Breast epithelium (tissue), 4 donors: ENCODE results near the gene CPEB3. TPM values are rescaled to one million over a fixed set of nuclear protein-coding genes. Genes with fewer than 3 reads are reported as not detected.
"Not testable (repeated sequence)": the region's sequence is repeated elsewhere in the genome, so short reads cannot be mapped to it uniquely, and the experiment has no call there.

Experiments used
- DNase-seq, 2 donors: peaks; one replicate each; pipeline ENCODE4 v3.0.0-alpha.2; 2019; ENCODE audit warnings: low spot score in 2 of 2
- H3K27ac ChIP-seq, 2 donors: fragments of 200-600 bp; sonication (generic) in 1 of 2; one replicate each; pipeline ENCODE4 v1.5.1; 2016 to 2019; ENCODE audit warnings: mild to moderate bottlenecking in 1 of 2
- H3K27me3 ChIP-seq, 2 donors: fragments of 200-600 bp; sonication (generic) in 1 of 2; one replicate each; pipeline versions ENCODE4 v1.5.1 to v1.6.0; 2017 to 2019; ENCODE audit warnings: control low read depth in 1 of 2, mild to moderate bottlenecking in 1 of 2
- H3K36me3 ChIP-seq: fragments of 200-600 bp; one replicate; pipeline ENCODE4 v1.5.1; 2019
- H3K4me1 ChIP-seq, 2 donors: fragments of 200-600 bp; sonication (generic); one replicate each; pipeline ENCODE4 v1.5.1; 2016 to 2019; ENCODE audit warnings: control low read depth in 1 of 2
- H3K4me3 ChIP-seq, 3 donors: fragments of 200-600 bp; sonication (generic); 1 replicate in 2 of 3; 2 replicates in 1 of 3; pipeline ENCODE4 v1.5.1; 2016 to 2019; ENCODE audit warnings: mild to moderate bottlenecking in 3 of 3, moderate library complexity in 2 of 3
- H3K9me3 ChIP-seq, 2 donors: fragments of 200-600 bp; sonication (generic) in 1 of 2; one replicate each; pipeline ENCODE4 v1.5.1; 2016 to 2019; ENCODE audit warnings: control low read depth in 1 of 2
- POLR2A ChIP-seq: fragments of 450-650 bp; IDR thresholded peaks from one replicate; pipeline ENCODE4 v1.6.1; 2016; ENCODE audit warnings: antibody characterized with exemption, mild to moderate bottlenecking, moderate library complexity
- POLR2AphosphoS5 ChIP-seq, 3 donors: sonication (generic); formaldehyde crosslinking; IDR thresholded peaks; one replicate each; pipeline ENCODE4 v1.6.1; 2017; ENCODE audit warnings: antibody characterized with exemption in 3 of 3
- intact Hi-C: fragments of 100-400 bp; cut with DNase I; formaldehyde crosslinking; loops from one replicate; pipeline ENCODE4 v1.15.1; 2023; ENCODE audit warnings: low total_unique reads
- total RNA-seq, 3 donors: library from RNA; depleted of rRNA; stranded (reverse); fragments of >200 nt; gene quantifications; one replicate each; pipeline ENCODE4 v1.1.0, GENCODE V29; 2016
- TF ChIP-seq, protein P1 (sequence below), 3 donors: fragments of 450-650 bp; IDR thresholded peaks; one replicate each; pipeline ENCODE4 v1.5.1; 2016 to 2017; ENCODE audit warnings: antibody characterized with exemption in 3 of 3, mild to moderate bottlenecking in 3 of 3, moderate library complexity in 3 of 3

The CPEB3 gene
- total RNA-seq, 3 donors from 2014 or later = 3.8 to 12.1 (median 5.2) TPM

GRCh38 chr10:92124020-92124419 is 166.9 kb downstream of the CPEB3 start:
- TF ChIP-seq POLR2A = no peak
- no peak for TF ChIP-seq POLR2AphosphoS5 (IDR thresholded peaks at IDR 0.05)
- TF ChIP-seq, protein P1, sequence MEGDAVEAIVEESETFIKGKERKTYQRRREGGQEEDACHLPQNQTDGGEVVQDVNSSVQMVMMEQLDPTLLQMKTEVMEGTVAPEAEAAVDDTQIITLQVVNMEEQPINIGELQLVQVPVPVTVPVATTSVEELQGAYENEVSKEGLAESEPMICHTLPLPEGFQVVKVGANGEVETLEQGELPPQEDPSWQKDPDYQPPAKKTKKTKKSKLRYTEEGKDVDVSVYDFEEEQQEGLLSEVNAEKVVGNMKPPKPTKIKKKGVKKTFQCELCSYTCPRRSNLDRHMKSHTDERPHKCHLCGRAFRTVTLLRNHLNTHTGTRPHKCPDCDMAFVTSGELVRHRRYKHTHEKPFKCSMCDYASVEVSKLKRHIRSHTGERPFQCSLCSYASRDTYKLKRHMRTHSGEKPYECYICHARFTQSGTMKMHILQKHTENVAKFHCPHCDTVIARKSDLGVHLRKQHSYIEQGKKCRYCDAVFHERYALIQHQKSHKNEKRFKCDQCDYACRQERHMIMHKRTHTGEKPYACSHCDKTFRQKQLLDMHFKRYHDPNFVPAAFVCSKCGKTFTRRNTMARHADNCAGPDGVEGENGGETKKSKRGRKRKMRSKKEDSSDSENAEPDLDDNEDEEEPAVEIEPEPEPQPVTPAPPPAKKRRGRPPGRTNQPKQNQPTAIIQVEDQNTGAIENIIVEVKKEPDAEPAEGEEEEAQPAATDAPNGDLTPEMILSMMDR (IDR thresholded peaks at IDR 0.05) = no peak
- intact Hi-C loops = no loop called here
- Histone ChIP-seq H3K4me1 (peaks cover 0 to 34% of the 10 kb centered on the region in 2 donors), H3K9me3 (no peaks in the 10 kb centered on the region), H3K27ac (peak overlapping the region; percentile 87 to 88), H3K4me3 (no peak overlapping the region), H3K27me3 (no peaks in the 10 kb centered on the region), H3K36me3 (no peaks in the 10 kb centered on the region)
- no peak for DNase-seq

- peak in 1 of 3 donors; percentile 34 for TF ChIP-seq POLR2AphosphoS5 (IDR thresholded peaks at IDR 0.05)
- TF ChIP-seq, protein P1 (IDR thresholded peaks at IDR 0.05) = no peak
- Histone ChIP-seq H3K36me3 (no peaks in the 10 kb centered on the region), H3K27ac (peak overlapping the region; percentile 87 to 88), H3K4me3 (no peak overlapping the region), H3K9me3 (no peaks in the 10 kb centered on the region), H3K27me3 (no peaks in the 10 kb centered on the region), H3K4me1 (peaks cover 0 to 34% of the 10 kb centered on the region in 2 donors)
- peak; percentile 56 to 66 for DNase-seq
- intact Hi-C loops = no loop called here
Observed at GRCh38 chr10:92122941-92123450, 167.9 kb downstream of the CPEB3 start.

- no peaks in the 10 kb centered on the region for H3K9me3 ChIP-seq
- H3K4me3 ChIP-seq = no peak overlapping the region
- TF ChIP-seq POLR2AphosphoS5 (IDR thresholded peaks at IDR 0.05) (no peak), POLR2A (no peak)
- TF ChIP-seq, protein P1 (IDR thresholded peaks at IDR 0.05) = no peak
- no peaks in the 10 kb centered on the region for H3K27me3 ChIP-seq
- no peaks in the 10 kb centered on the region for H3K36me3 ChIP-seq
- intact Hi-C loops = no loop called here
- peaks cover 0 to 34% of the 10 kb centered on the region in 2 donors for H3K4me1 ChIP-seq
- H3K27ac ChIP-seq = peak overlapping the region; percentile 87 to 88
- no peak for DNase-seq
Observed at GRCh38 chr10:92121686-92122492, 169.0 kb downstream of the CPEB3 start.

GRCh38 chr10:92119340-92119739 is 171.5 kb downstream of the CPEB3 start:
- Histone ChIP-seq H3K36me3 (no peaks in the 10 kb centered on the region), H3K27me3 (no peaks in the 10 kb centered on the region), H3K4me1 (peaks cover 0 to 22% of the 10 kb centered on the region in 2 donors), H3K27ac (peak overlapping the region; percentile 17 to 64), H3K4me3 (no peak overlapping the region), H3K9me3 (no peaks in the 10 kb centered on the region)
- intact Hi-C loops = no loop called here
- TF ChIP-seq POLR2AphosphoS5 (IDR thresholded peaks at IDR 0.05) (no peak), POLR2A (no peak)
- TF ChIP-seq, protein P1 (IDR thresholded peaks at IDR 0.05) = no peak
- no peak for DNase-seq

DNA sequence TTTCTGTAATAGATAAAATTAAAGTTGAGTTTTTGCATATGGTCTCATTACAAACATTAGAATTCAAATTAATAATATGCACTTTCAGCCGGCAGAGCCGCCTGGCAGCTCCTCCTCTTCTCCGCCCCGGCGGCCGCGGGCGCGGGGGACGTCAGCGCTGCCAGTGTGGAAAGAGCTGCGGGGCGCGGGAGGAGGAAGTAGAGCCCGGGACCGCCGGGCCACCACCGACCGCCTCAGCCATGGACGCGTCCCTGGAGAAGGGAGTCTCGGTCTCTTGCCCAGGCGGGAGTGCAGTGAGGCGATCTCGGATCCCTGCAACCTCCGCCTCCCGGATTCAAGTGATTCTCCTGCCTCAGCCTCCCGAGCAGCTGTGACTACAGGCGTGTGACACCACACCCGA is 176.0 kb downstream of the CPEB3 start:
- DNase-seq, H3K9me3 ChIP-seq, H3K27me3 ChIP-seq, H3K27ac ChIP-seq, H3K4me1 ChIP-seq, intact Hi-C loops, H3K36me3 ChIP-seq, H3K4me3 ChIP-seq: not testable (repeated sequence)
